GM12801 (cell line): ENCODE measurements around the gene ACTBL2.

Source experiments
- CTCF ChIP-seq: IDR thresholded peaks from one replicate; pipeline ENCODE4 v1.5.1; 2011; ENCODE audit warnings: control low read depth; ENCODE audit not compliant: insufficient read length; ENCODE audit errors: extremely low read depth

ACTBL2 gene

GRCh38 chr5:57511321-57511720, 28.7 kb upstream of the ACTBL2 start:
- TF ChIP-seq CTCF: no peak

GRCh38 chr5:57509501-57510260, 27.1 kb upstream of the ACTBL2 start:
- no peak for TF ChIP-seq CTCF

- TF ChIP-seq CTCF: no peak
Measured at GRCh38 chr5:57508211-57508610, 25.6 kb upstream of the ACTBL2 start.

- no peak for TF ChIP-seq CTCF
Measured at GRCh38 chr5:57505272-57506200, 22.9 kb upstream of the ACTBL2 start.

- TF ChIP-seq CTCF: no peak
Measured at GRCh38 chr5:57504357-57504756, 21.7 kb upstream of the ACTBL2 start.

GRCh38 chr5:57503433-57503832, 20.8 kb upstream of the ACTBL2 start:
- TF ChIP-seq CTCF: no peak

- TF ChIP-seq CTCF: no peak
Measured at GRCh38 chr5:57501414-57502201, 19.0 kb upstream of the ACTBL2 start.
